ENCODE data around the gene C19orf25. TPM values are rescaled to one million over a fixed set of nuclear protein-coding genes. Genes with fewer than 3 reads are reported as not detected.

Gene C19orf25
- total RNA-seq, 2 experiments from 2014 or later, result 17.5 to 20.8 TPM

GRCh38 chr19:1475751-1476437 is 3.1 kb downstream of the C19orf25 start:
- H3K36me3 Mint-ChIP-seq (ENCODE audit: low read depth), result peaks cover 3% of the 10 kb centered on the region
- H3K4me3 Mint-ChIP-seq, result no peak overlapping the region
- CTCF ChIA-PET, result no interaction called here
- no peaks in the 10 kb centered on the region for H3K9me3 Mint-ChIP-seq
- intact Hi-C loops (cut with micrococcal nuclease), result loop anchor here (5.0 kb wide), 1 partner anchor 39 kb away; the partner anchor contains the start of gene RPS15
- H3K4me1 Mint-ChIP-seq (ENCODE audit: low read depth), result peaks cover 29% of the 10 kb centered on the region
- H3K27ac Mint-ChIP-seq, result no peak overlapping the region
- peaks cover 8% of the 10 kb centered on the region for H3K27me3 Mint-ChIP-seq (ENCODE audit: low read depth)
- DNase-seq, result no peak

DNA sequence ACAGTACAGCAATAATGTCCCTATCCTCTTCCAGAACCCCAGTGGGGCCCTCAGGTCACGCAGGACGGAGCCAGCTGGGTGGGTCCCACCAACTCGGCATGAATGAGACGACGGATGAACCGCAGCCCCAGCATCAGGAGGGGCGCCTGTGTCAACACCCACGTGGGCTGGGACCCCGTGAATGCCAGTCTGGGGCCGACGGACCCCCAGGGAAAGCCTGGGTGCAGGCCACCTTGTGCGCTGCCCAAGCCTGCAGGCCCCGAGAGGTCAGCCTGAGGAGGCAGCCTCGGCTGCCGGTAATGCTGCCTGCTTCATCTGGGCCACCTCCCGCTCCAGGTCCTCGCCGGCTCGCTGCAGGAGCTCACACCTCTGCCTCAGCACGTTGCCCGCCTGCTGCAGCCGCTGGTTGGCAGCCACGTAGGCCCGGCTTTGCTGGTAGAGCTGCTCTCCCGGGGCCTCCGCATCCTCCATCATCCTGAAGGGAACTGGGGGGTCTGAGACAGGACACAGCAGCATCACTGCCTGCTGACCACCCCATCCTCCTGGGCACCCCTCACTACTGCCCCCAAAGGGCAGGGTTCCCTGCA is 4.2 kb downstream of the C19orf25 start:
- Mint-ChIP-seq H3K27ac (no peak overlapping the region), H3K27me3 (ENCODE audit: low read depth) (peaks cover 11% of the 10 kb centered on the region), H3K4me1 (ENCODE audit: low read depth) (peaks cover 32% of the 10 kb centered on the region), H3K4me3 (no peak overlapping the region), H3K9me3 (no peaks in the 10 kb centered on the region), H3K36me3 (ENCODE audit: low read depth) (peaks cover 3% of the 10 kb centered on the region)
- DNase-seq, result no peak
- CTCF ChIA-PET, result no interaction called here
- intact Hi-C loops (cut with micrococcal nuclease), result loop anchor here (5.0 kb wide), 1 partner anchor 38 kb away; the partner anchor contains the start of gene RPS15

DNA sequence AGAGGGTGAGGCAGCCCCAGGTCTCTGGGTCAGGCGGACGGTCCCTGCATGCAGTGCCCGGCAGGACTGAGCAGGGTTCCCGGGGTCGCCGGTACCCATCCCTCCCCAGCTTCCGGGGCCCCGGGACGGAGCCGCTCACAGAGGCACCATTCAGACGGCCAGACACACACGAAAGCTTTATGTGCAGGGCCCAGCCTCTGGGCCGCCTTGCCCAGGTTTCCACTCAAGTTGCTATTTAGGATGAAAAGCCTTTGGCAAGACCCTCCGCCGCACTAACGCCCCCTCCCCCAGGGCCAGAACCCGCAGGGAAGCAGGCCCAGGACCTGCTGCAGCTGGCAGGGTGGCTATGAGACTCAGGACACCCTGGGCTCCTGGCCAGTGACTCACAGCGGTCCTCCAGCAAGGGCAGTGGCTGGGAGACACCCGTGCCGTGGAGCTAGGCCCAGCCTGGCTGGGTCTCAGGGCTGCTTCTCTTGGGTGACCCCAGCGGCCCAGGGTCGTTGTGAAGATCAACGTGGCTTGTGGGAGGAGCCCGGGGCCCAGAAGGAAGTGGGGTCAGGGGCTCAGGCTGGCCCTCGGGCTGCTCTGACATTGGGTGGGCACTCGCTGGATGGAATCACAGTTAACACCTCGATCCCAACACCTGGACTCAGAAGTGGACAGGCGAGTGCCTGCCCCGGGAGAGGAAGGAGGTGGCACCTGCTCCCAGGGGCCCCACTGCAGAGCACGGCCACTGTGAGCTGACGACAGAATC is 4.8 kb downstream of the C19orf25 start:
- peaks cover 32% of the 10 kb centered on the region for H3K4me1 Mint-ChIP-seq (ENCODE audit: low read depth)
- no peak for DNase-seq
- intact Hi-C loops (cut with micrococcal nuclease), result no loop called here
- peaks cover 11% of the 10 kb centered on the region for H3K27me3 Mint-ChIP-seq (ENCODE audit: low read depth)
- H3K9me3 Mint-ChIP-seq, result no peaks in the 10 kb centered on the region
- CTCF ChIA-PET, result interaction anchor here (0.9 kb wide), 2 partner anchors 198 to 793 kb away, joined by 3 to 4 read pairs; no protein-coding TSS in a partner anchor
- H3K4me3 Mint-ChIP-seq, result no peak overlapping the region
- no peak overlapping the region for H3K27ac Mint-ChIP-seq
- H3K36me3 Mint-ChIP-seq (ENCODE audit: low read depth), result peaks cover 3% of the 10 kb centered on the region

- Mint-ChIP-seq H3K36me3 (ENCODE audit: low read depth) (peaks cover 2% of the 10 kb centered on the region), H3K27me3 (ENCODE audit: low read depth) (peaks cover 12% of the 10 kb centered on the region), H3K27ac (no peak overlapping the region), H3K4me1 (ENCODE audit: low read depth) (peaks cover 29% of the 10 kb centered on the region), H3K4me3 (no peak overlapping the region), H3K9me3 (no peaks in the 10 kb centered on the region)
- intact Hi-C loops (cut with micrococcal nuclease), result no loop called here
- CTCF ChIA-PET, result interaction anchor here (0.9 kb wide), 2 partner anchors 199 to 792 kb away, joined by 3 to 4 read pairs; no protein-coding TSS in a partner anchor
- DNase-seq, result no peak
Measured at GRCh38 chr19:1473085-1473851, 5.7 kb downstream of the C19orf25 start.

DNA sequence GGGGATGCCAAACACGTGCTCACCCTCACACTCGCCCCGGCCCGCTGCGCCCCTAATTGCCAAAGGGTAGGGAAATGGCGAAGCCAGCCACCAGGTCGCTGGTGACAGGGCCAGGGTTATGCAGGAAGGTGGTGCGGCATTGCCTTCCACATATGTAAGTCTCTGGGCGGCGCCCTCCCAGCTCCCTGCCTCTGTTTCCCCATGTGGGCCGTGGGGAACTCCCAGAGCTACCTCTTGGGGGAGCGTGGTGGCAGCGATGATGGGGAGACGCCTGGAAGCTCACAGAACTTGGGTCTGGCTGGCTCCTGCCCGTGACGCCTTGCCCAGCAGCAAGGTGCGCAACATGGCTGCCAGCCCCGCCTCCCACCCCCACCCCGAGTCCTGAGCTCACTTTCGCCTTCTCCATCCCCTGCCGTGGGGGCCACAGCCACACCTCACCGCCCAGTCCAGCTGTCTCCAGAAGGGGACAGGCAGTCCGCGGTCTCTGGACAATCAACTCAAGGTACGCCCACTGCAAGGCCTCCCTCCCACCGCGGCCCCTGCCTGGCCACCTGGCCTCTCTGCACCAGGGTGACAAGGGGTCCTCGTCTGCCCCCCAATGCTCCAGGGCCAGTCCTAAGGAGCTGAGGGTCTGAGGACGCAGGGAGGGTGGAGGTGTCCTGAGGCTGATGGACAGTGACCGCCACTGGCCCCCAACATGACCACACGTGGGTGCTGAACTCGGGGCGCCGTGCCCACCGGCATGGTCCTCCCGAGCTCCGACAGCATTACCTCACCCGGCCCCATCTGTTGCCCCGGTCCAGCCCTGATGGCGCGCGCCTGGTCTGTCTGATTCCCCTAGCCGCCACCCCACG is 6.6 kb downstream of the C19orf25 start:
- DNase-seq, result no peak
- Mint-ChIP-seq H3K27ac (no peak overlapping the region), H3K27me3 (ENCODE audit: low read depth) (peaks cover 13% of the 10 kb centered on the region), H3K4me3 (no peak overlapping the region), H3K4me1 (ENCODE audit: low read depth) (peaks cover 23% of the 10 kb centered on the region), H3K36me3 (ENCODE audit: low read depth) (peaks cover under 1% of the 10 kb centered on the region), H3K9me3 (no peaks in the 10 kb centered on the region)
- CTCF ChIA-PET, result interaction anchor here (0.8 to 1.4 kb wide), 2 partner anchors 27 to 28 kb away, joined by 3 read pairs; no protein-coding TSS in a partner anchor
- intact Hi-C loops (cut with micrococcal nuclease), result no loop called here

DNA sequence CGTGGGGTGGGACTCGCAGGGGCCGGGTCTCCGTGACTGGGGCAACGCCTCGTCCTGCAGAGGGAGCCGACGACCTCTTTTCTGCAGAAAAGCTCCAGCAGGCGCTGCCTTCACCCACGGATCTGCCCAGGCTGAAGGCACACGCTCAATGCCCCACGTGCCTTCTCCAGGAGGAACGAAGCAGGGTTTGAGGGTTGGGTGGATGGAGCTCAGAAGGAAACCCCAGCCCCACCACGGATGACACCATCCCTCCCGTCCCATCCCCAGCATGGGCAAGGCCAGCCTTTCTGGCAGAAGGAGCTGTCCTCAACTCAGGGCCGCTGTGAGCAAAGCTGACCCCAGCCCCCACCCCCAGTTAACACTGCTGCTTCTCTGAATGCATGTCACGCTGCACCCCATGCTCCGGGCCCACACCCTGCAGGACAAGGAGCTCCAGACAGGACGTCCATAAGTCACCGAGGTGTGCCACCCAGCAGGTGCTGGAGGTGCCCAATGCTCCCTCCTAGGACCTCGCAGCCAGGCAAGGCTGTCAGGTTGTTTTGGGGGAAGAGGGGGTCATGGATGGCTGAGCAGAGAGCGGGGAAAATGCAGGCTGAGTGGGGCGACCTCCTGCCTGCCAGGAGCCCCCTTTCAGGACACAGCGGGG is 7.4 kb downstream of the C19orf25 start:
- Mint-ChIP-seq H3K4me3 (no peak overlapping the region), H3K27me3 (ENCODE audit: low read depth) (peaks cover 16% of the 10 kb centered on the region), H3K36me3 (ENCODE audit: low read depth) (no peaks in the 10 kb centered on the region), H3K9me3 (no peaks in the 10 kb centered on the region), H3K4me1 (ENCODE audit: low read depth) (peaks cover 18% of the 10 kb centered on the region), H3K27ac (no peak overlapping the region)
- CTCF ChIA-PET, result interaction anchor here (0.6 to 1.4 kb wide), 3 partner anchors 26 to 297 kb away, joined by 3 read pairs; no protein-coding TSS in a partner anchor
- DNase-seq, result no peak
- intact Hi-C loops (cut with micrococcal nuclease), result loop anchor here (2.0 kb wide), 1 partner anchor 41 kb away; the partner anchor contains the start of gene ADAMTSL5

DNA sequence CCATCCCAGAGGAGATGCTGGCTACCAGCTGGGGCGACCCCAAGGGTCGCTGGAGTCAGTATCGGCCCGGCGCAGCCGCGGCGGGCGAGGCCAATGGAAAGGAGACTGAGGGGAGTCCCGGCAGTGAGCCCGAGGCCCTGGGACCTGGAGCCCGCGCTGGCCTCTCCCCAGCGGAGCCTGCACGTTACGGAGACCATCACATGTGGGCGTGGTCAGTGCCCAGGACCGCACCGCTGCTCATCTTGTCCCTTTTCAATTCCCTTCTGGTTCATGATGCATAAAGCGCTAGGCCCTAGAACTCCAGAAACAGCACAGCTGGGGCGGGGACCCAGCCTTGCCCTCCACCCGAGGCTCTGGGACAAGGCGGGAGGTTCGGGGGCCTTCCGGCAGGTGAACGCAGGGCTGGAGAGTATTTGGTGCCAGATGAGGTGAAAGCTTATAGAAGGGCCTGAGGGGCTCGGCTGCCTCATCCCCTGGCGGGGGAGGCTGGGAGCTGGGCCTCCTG is 8.0 kb downstream of the C19orf25 start:
- CTCF ChIA-PET, result interaction anchor here (0.6 to 1.4 kb wide), 2 partner anchors 27 to 297 kb away, joined by 3 read pairs; no protein-coding TSS in a partner anchor
- H3K27me3 Mint-ChIP-seq (ENCODE audit: low read depth), result peaks cover 17% of the 10 kb centered on the region
- H3K27ac Mint-ChIP-seq, result no peak overlapping the region
- DNase-seq, result no peak
- intact Hi-C loops (cut with micrococcal nuclease), result loop anchor here (2.0 kb wide), 1 partner anchor 42 kb away; the partner anchor contains the start of gene ADAMTSL5
- H3K4me1 Mint-ChIP-seq (ENCODE audit: low read depth), result peaks cover 17% of the 10 kb centered on the region
- no peaks in the 10 kb centered on the region for H3K36me3 Mint-ChIP-seq (ENCODE audit: low read depth)
- no peak overlapping the region for H3K4me3 Mint-ChIP-seq
- H3K9me3 Mint-ChIP-seq, result no peaks in the 10 kb centered on the region

GRCh38 chr19:1470305-1471009 is 8.6 kb downstream of the C19orf25 start:
- H3K27ac Mint-ChIP-seq, result no peak overlapping the region
- H3K27me3 Mint-ChIP-seq (ENCODE audit: low read depth), result peaks cover 17% of the 10 kb centered on the region
- H3K4me3 Mint-ChIP-seq, result peak overlapping the region; percentile 51
- CTCF ChIA-PET, result interaction anchor here (1.4 kb wide), 1 partner anchor 26 kb away, joined by 3 read pairs; no protein-coding TSS in a partner anchor
- intact Hi-C loops (cut with micrococcal nuclease), result loop anchor here (2.0 kb wide), 1 partner anchor 42 kb away; the partner anchor contains the start of gene ADAMTSL5
- peak; percentile 76 for DNase-seq
- no peaks in the 10 kb centered on the region for H3K9me3 Mint-ChIP-seq
- peaks cover 17% of the 10 kb centered on the region for H3K4me1 Mint-ChIP-seq (ENCODE audit: low read depth)
- H3K36me3 Mint-ChIP-seq (ENCODE audit: low read depth), result no peaks in the 10 kb centered on the region

DNA sequence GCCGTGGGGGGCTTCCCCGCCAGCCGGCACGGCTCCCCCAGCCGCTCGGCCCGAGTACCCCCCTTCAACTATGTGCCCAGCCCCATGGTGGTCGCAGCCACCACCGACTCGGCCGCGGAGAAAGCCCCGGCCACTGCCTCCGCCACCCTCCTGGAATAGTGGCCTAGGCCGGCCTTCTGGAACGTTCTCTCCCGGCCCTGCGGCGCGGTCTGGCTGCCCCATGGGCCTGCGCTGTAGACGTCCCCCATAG is 9.0 kb downstream of the C19orf25 start:
- Mint-ChIP-seq H3K4me1 (ENCODE audit: low read depth) (peaks cover 17% of the 10 kb centered on the region), H3K27ac (no peak overlapping the region), H3K4me3 (peak overlapping the region; percentile 51), H3K36me3 (ENCODE audit: low read depth) (no peaks in the 10 kb centered on the region), H3K9me3 (no peaks in the 10 kb centered on the region), H3K27me3 (ENCODE audit: low read depth) (peaks cover 17% of the 10 kb centered on the region)
- CTCF ChIA-PET, result no interaction called here
- no peak for DNase-seq
- intact Hi-C loops (cut with micrococcal nuclease), result loop anchor here (2.0 kb wide), 1 partner anchor 43 kb away; the partner anchor contains the start of gene ADAMTSL5

Measured in activated naive CD4-positive, alpha-beta T cell treated with anti-CD3 and anti-CD28 coated beads for 36 hours (primary cell).